NCI-H2171 treated with DMSO at 0.1 percent for 48 hours (cell line): ENCODE measurements around the gene ASCC1.

Experiments
- DNase-seq: peaks from one replicate; lab custom pipeline; 2025; lab: John Stamatoyannopoulos, UW

Gene ASCC1

GRCh38 chr10:72065439-72066025 lies 150.5 kb downstream of the ASCC1 start:
- DNase-seq = no peak

DNA sequence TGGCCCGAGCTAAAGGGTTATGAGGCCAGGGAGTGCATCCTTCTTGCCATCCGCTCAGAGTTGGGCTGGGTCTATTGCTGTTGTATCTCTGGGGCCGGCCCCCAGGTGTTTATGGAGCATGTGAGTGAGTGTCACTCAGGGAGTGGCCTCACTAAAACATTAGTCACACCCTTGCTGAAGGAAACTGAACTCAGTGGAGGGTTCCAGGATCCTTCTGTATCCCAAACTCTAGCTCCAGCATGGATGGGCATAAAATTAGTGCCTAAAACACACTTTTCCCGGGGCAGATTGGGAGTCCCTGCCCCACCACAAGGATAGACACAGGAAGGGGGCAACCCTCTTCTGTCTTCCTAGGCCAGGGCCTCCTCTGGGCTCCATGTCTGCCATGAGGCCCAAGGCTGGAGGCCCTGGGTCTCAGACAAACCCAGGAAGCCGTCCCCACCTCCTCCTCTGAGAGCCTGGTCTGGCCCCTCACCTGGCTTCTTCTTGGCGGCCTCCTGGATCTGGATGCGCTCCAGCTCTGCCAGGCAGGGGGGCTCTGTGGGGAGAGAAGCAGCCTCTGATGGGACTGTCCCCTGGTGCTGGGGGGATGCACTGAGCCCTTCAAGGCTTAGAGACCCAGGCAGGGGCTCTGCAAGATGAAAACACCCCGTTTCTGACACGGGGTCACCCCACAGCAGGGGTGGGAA lies 152.2 kb downstream of the ASCC1 start:
- DNase-seq = no peak

DNA sequence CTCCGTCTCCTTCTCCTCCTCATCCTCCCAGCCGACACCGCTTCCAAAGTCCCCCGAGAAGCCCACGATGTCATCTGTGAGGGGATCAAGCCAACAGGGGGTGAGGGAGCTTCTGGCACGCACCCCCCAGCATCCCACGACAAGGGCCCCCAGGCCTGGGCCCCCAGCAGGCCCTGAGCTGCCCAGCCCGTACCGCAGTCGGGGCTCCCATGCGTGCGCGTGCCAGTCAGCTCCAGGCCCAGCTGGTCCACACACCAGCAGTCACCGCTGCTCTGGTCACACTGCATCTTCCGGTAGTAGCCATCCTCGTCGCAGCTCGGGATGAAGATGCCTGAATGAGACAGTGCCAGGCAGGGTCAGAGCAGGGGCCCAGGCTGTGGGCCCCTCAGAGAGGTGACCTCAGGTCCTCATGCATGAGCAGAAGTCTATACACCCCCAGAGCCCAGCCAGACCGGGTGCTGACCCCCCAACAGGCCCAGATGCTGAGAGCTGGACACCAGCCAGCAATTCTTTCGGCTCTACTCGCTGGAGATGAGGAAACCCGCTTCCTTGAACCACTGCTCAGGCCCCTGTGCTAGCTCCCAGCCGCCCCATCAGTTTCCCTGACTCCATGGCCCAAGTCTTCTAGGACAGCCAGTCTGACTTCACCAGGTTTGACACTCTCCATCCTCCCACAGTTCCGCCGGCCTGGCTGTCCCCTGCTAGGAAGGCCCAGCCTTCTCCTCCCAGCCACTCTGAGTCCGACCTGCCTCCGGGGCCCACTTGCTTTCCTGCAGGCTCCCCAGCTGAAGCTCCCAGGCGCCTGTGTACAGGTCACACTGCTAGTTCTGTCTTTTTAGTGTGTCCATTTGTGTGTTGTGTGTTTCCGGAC lies 153.0 kb downstream of the ASCC1 start:
- DNase-seq = no peak

GRCh38 chr10:72062382-72062781 lies 153.7 kb downstream of the ASCC1 start:
- DNase-seq = no peak

- no peak for DNase-seq
Measured at GRCh38 chr10:72061930-72062329, 154.1 kb downstream of the ASCC1 start.

DNA sequence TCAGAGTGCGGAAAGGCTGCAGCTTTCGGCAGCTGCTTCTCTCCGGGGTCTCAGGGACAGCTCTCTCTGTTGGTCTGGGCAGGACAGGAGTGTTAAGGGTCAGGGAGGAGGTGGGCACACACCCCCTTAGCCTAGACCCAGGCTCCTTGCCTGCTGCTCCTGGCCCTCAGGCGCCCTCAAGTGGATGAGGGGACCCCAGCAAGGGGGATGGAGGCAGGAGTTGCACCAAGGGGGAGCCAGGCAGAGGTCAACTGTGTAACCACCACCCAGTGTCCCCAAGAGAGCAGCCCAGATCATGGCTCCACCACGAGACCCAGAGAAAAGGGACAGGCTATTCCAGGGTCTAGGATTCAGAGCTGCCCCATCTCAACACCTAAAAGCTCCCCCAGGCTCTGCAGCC lies 154.6 kb downstream of the ASCC1 start:
- no peak for DNase-seq

- DNase-seq = no peak
Measured at GRCh38 chr10:72059843-72060822, 155.9 kb downstream of the ASCC1 start.

DNA sequence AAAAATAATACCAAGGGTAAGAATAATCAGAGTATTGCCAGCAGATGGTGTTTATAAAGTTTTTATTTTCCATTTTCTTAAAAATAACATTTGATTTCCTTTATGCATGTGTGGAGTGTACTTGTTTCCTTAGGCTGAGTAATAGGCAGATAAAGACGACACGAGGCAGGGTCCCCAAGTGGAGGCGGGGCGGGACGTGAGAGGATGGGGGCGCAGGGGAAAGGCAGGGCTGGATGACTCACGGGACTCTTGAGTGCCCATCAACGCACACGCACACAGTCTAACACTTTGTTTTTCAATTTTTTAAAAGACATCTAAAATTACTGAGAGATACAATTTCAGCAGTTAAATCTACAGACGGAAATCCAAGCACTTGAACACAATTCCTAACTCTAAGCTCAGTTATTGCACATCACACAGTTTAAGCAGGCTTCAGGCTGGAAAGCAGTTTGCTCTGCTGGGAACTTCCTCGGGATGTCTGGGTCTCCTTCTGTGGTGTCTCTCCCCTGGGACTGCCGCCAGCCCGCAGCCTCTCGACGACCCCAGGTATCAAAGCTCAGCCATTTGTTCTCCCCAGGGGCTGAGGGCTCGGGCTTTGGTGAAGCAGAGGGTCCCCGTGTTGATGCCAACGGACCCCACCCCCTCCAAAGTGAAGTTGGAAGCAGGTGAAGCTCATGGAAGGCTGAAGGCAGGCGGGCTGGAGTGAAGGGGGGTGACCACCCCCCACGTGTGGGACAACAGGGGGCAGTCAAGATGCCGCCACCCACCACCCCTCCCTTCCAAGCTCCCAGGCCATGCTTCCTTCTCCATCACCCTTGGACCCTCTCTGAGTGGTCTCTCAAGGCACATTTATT lies 156.9 kb downstream of the ASCC1 start:
- DNase-seq = peak; percentile 64

- no peak for DNase-seq
Measured at GRCh38 chr10:72058347-72058898, 157.7 kb downstream of the ASCC1 start.

DNA sequence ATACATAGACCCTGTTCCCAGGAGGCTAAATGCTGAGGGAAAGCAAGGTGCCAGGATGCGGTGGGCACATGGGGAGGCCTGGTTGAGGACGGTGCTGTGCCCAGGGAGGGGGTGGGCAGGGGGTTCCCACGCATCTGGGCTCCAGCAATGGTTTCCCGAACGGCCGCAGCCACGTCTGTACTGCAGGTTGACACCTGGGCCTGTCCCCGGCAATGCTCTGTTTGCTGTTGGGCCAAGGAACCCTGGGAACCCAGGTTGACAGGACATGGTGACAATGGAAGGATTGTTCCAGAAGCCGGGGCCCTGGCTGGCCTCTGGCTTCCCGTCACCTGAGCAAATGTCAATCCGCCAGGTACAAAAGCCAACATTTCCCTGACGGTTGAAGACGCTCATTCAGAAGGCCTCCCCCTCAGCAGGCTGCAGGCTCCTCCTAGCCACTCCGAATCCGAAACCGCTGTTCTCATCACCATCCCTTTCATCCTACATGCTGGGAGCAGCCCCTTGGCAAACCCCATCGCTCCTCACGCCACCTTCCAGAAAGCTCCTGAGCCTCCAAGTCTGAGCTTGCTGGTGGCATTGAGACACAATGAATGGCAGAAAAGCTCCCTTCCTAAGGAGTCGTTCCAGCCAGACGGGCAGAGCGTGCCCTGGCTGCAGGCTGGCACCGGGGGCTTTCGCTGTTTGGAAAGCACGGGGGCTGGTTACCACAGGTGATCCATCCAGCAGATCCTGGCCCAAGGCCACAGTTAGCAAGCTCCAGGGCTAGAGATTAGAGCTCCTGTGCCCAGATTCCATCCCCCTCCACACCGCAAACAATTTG lies 158.9 kb downstream of the ASCC1 start:
- no peak for DNase-seq

GRCh38 chr10:72056113-72056512 lies 160.0 kb downstream of the ASCC1 start:
- DNase-seq = no peak

GRCh38 chr10:72053690-72054089 lies 162.4 kb downstream of the ASCC1 start:
- DNase-seq = no peak

DNA sequence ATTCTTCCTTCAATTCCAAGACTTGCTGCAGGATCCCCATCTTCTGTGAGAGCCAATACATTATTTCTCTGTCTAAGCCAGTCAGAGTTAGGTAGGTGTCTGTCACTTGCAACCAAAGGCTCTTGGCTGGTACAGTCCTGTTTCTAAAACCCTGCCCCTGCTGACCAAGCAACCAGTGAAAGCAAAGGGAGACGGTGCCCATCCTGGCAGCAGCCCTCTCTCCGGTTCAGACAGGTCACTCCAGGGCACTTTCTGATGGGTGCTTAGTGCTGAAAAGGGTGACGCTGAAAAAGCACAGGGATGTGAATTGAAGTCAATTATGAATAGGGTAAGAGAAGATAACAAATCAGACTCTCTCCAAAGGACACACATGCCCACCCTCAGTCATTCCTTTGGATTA lies 165.2 kb downstream of the ASCC1 start:
- no peak for DNase-seq

DNA sequence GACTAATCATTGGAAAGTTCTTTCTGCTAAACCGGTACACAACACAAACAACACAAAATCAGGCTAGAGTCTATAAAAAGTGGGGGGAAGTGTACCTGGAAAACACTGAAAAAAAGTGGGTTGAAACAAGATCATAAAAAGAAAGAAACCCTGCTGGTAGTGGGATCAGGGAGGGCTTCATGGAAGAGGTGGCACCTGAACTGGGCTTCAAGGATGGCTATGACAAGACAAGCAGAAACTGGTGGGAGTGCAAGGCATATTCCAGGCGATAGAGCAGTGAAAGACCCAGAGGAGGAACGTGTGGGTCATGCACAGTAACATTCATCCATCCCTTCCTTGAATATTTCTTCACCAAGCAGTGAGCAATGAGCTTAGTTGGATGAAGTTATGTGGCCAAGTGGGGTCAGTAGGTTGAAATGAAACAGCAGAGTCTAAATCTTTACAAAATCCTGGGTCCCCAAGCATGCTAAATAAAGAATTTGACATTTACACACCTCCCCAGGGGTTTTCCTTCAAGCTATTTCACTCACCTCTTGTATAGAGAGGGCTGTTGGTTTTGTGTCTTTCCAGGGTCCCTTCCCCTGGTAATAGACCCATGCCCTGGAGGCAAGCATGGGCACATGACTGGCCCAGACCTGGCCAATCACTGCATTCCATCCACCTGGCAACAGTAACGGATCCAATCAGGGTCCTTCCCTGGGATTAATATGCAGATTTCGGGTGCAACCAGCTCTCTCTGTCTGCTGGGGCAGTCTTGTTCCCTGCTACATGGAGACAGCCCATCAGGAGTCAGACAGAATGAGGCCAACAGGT lies 165.9 kb downstream of the ASCC1 start:
- no peak for DNase-seq

DNA sequence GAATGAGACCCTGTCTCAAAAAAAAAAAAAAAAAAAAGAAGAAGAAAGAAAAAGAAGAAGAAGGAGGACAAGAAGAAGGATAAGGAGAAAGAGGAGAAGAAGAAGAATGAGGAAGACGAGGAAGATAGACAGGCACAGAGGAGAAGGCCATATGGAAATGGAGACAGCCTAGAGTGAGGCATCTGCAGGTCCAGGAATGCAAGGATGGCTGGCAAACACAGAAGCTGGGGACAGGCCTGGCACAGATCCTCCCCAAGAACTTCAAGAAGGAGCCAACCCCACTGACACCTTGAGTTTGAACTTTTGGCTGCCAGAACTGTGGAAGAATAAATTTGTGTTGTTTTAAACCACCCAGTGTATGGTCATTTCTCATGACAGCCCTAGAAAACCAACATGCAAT lies 166.6 kb downstream of the ASCC1 start:
- no peak for DNase-seq

DNA sequence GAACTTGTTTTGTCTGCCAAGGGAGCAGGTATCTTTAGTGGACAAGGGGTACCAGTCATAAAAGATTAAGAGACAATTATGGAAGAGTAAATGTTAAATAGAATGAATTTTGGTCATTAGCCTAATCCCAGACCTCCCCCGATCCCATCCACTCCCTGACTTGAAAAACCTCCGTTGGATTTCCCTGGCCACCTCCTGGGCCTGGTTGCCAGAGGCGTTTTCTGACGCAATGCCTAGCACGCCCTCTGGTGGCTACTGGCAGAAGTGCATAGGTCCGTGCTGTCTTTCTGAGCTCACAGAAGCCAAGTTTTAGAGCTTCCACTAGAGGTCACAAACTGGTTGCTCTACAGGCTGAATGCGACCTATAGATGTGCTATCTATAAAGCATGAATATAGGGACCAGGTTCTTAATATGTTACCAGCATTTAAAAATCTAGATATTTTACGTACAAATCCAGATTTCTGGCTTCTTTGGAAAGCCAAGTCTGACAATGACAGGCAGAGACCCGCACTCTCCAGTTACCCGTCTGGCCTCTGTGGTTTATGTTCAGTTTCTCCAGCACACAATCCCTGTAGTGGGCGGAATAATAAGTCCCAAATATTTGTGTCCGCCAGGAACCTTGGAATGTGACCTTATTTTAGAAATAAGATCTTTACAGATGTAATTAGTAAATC lies 167.5 kb downstream of the ASCC1 start:
- peak; percentile 86 for DNase-seq
